ENCODE results near the gene TIMM13.

The TIMM13 gene

DNA sequence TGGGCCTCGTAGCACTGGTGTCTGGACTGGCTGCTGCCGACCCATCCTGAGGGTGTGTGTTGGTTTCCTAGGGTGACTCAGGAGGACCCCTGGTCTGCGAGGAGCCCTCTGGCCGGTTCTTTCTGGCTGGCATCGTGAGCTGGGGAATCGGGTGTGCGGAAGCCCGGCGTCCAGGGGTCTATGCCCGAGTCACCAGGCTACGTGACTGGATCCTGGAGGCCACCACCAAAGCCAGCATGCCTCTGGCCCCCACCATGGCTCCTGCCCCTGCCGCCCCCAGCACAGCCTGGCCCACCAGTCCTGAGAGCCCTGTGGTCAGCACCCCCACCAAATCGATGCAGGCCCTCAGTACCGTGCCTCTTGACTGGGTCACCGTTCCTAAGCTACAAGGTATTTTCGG is 13.8 kb downstream of the TIMM13 start:
- H3K4me3 ChIP-seq (ENCODE audit: low read depth, low read length), result no peak overlapping the region
- POLR2A ChIA-PET, result no interaction called here
- TF ChIP-seq, protein P1, sequence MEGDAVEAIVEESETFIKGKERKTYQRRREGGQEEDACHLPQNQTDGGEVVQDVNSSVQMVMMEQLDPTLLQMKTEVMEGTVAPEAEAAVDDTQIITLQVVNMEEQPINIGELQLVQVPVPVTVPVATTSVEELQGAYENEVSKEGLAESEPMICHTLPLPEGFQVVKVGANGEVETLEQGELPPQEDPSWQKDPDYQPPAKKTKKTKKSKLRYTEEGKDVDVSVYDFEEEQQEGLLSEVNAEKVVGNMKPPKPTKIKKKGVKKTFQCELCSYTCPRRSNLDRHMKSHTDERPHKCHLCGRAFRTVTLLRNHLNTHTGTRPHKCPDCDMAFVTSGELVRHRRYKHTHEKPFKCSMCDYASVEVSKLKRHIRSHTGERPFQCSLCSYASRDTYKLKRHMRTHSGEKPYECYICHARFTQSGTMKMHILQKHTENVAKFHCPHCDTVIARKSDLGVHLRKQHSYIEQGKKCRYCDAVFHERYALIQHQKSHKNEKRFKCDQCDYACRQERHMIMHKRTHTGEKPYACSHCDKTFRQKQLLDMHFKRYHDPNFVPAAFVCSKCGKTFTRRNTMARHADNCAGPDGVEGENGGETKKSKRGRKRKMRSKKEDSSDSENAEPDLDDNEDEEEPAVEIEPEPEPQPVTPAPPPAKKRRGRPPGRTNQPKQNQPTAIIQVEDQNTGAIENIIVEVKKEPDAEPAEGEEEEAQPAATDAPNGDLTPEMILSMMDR (IDR thresholded peaks at IDR 0.05; ENCODE audit: insufficient read depth, low read length, missing control alignments), result no peak
- CTCF ChIA-PET, result interaction anchor here (0.9 to 1.6 kb wide), 2 partner anchors 201 to 235 kb away, joined by 3 to 5 read pairs; no protein-coding TSS in a partner anchor
- DNase-seq (ENCODE audit: low read depth, low spot score), result no peak

DNA sequence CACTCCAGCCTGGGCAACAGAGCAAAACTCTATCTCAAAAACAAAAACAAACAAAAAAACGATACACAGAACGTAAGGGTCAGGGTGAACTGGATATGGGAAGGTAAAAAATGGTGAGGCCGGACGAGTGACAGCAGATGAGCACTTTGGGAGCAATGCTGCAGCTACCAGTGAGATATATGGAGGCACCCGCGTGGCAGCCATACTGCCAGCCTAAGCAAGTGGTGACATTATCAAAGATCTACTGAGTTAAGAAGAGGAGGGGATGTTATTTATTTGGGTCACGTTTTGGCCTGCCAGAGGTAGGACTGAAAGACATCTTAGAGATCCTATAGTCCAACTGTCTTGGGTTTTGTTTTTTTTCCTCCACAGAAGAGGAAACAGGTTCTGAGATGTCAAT is 14.2 kb downstream of the TIMM13 start:
- POLR2A ChIA-PET, result no interaction called here

DNA sequence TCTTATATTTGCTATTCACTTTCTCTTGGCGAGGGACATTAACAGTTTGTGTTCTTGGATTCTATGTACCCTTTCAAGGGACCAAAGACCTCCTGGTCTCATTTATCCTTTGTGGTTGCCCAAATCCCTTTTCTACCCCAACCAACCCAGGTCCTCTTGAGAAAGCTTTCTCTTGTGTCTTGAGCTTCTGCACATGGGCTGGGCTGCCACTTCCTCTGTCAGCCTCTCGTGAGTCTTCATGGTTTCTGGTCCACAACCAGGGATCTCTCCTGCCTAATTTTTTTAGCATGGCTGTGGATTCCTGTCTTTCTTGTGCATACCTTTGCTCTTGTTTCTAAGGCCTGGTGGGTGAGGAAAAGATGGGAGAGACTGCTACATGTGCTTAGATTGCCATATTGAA is 14.9 kb downstream of the TIMM13 start:
- no peak overlapping the region for H3K4me3 ChIP-seq (ENCODE audit: low read depth, low read length)
- ChIA-PET CTCF (interaction anchor here (1.3 kb wide), 1 partner anchor 19 kb away, joined by 3 read pairs; no protein-coding TSS in a partner anchor), POLR2A (interaction anchor here (0.6 kb wide), 1 partner anchor 87 kb away, joined by 3 read pairs; no protein-coding TSS in a partner anchor)
- no peak for DNase-seq (ENCODE audit: low read depth, low spot score)
- TF ChIP-seq, protein P1 (IDR thresholded peaks at IDR 0.05; ENCODE audit: insufficient read depth, low read length, missing control alignments), result no peak

More for the DNA sequence above, 14.2 kb downstream of the TIMM13 start:
- TF ChIP-seq, protein P1 (IDR thresholded peaks at IDR 0.05; ENCODE audit: insufficient read depth, low read length, missing control alignments), result no peak
- CTCF ChIA-PET, result interaction anchor here (0.9 to 1.6 kb wide), 3 partner anchors 19 to 235 kb away, joined by 3 to 5 read pairs (median 3); no protein-coding TSS in a partner anchor
- H3K4me3 ChIP-seq (ENCODE audit: low read depth, low read length), result no peak overlapping the region
- no peak for DNase-seq (ENCODE audit: low read depth, low spot score)

GRCh38 chr19:2411709-2412108 is 15.7 kb downstream of the TIMM13 start:
- CTCF ChIA-PET, result no interaction called here
- DNase-seq (ENCODE audit: low read depth, low spot score), result no peak
- no peak overlapping the region for H3K4me3 ChIP-seq (ENCODE audit: low read depth, low read length)
- POLR2A ChIA-PET, result interaction anchor here (0.6 kb wide), 1 partner anchor 86 kb away, joined by 3 read pairs; no protein-coding TSS in a partner anchor
- TF ChIP-seq, protein P1 (IDR thresholded peaks at IDR 0.05; ENCODE audit: insufficient read depth, low read length, missing control alignments), result no peak

DNA sequence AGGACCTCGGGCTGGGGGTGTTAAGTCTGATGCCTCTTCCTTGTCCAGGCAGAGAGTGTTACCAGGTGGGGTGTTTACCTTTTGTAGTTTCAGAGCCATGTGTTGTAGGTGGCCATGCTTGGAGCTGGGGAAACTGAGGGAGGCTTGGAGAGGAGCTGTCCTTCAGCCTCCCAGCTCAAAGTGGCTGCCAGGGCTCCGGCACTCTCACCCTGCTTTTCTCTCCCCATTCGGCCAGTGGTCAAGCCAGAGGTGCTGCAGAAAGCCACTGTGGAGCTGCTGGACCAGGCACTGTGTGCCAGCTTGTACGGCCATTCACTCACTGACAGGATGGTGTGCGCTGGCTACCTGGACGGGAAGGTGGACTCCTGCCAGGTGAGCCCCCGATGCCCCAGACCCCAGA is 17.4 kb downstream of the TIMM13 start:
- ChIA-PET CTCF (interaction anchor here (1.2 kb wide), 1 partner anchor 17 kb away, joined by 4 read pairs; no protein-coding TSS in a partner anchor), POLR2A (interaction anchor here (1.0 kb wide), 1 partner anchor 66 kb away, joined by 3 read pairs; the partner anchor contains the start of gene GADD45B)

DNA sequence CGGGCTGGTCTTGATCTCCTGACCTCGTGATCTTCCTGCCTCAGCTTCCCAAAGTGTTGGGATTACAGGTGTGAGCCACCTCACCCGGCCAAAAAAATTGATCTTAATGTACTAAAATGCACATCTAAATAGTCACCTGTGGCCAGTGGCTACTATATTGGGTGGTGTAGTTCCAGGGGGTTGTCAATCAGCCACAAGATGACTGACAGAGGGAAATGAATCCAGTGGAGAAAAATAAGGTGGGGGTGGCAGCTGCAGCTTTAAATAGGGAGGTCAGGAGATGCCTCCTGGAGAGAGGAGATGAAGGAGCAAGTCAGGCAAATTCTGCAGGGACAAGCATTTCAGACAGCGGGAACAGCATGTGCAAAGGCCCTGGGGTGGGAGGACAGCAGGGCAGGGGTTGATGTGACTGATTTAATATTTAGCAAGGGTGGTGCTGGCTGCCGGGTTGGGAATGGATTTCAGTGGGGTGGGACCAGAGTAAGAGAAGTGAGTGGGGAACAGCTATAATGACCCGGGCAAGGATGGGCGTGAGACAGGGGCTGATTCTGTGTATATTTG is 18.0 kb downstream of the TIMM13 start:
- POLR2A ChIA-PET, result no interaction called here

More for the DNA sequence above, 17.4 kb downstream of the TIMM13 start:
- no peak for DNase-seq (ENCODE audit: low read depth, low spot score)
- no peak overlapping the region for H3K4me3 ChIP-seq (ENCODE audit: low read depth, low read length)
- TF ChIP-seq, protein P1 (IDR thresholded peaks at IDR 0.05; ENCODE audit: insufficient read depth, low read length, missing control alignments), result no peak

More for the DNA sequence above, 18.0 kb downstream of the TIMM13 start:
- no peak overlapping the region for H3K4me3 ChIP-seq (ENCODE audit: low read depth, low read length)
- TF ChIP-seq, protein P1 (IDR thresholded peaks at IDR 0.05; ENCODE audit: insufficient read depth, low read length, missing control alignments), result no peak
- CTCF ChIA-PET, result interaction anchor here (1.2 kb wide), 1 partner anchor 17 kb away, joined by 4 read pairs; no protein-coding TSS in a partner anchor
- no peak for DNase-seq (ENCODE audit: low read depth, low spot score)

Measured in AG04449 (cell line).